ENCODE measurements around the gene GKAP1.

GRCh38 chr9:83721509-83721908 is 96.1 kb downstream of the GKAP1 start:
- TF ChIP-seq CTCF (conservative IDR thresholded peaks at IDR 0.05; ENCODE audit: low read depth in 2 of 2) (no peak), REST (IDR thresholded peaks at IDR 0.05; ENCODE audit: unreplicated experiment) (no peak), EZH2phosphoT487 (IDR thresholded peaks at IDR 0.05; ENCODE audit: unreplicated experiment) (no peak)
